T-helper 2 cell treated with Interferon-gamma antibody and Interleukin-4, amounts not matched to agents 5 μg/mL and 100 μg/mL, for 36 hours (primary cell): Measurements from ENCODE around the gene TGFB2.
A peak's percentile ranks its signal among the peaks of the same experiment; 100 is the strongest.

ENCODE experiments used
- DNase-seq: peaks from one replicate; pipeline ENCODE4 v3.0.0; 2021; ENCODE audit warnings: low spot score
- H3K27ac Mint-ChIP-seq: one replicate; pipeline ENCODE4 v1.8.0; 2021; ENCODE audit warnings: mild to moderate bottlenecking, mixed read lengths
- H3K27me3 Mint-ChIP-seq: one replicate; pipeline ENCODE4 v1.8.0; 2021; ENCODE audit warnings: low read depth, mixed read lengths
- H3K36me3 Mint-ChIP-seq: one replicate; pipeline ENCODE4 v1.8.0; 2021; ENCODE audit warnings: low read depth, mixed read lengths
- H3K4me1 Mint-ChIP-seq: one replicate; pipeline ENCODE4 v1.8.0; 2021; ENCODE audit warnings: low read depth, mixed read lengths
- H3K4me3 Mint-ChIP-seq: one replicate; pipeline ENCODE4 v1.8.0; 2022; ENCODE audit warnings: mild to moderate bottlenecking, moderate library complexity, mixed read lengths
- H3K9me3 Mint-ChIP-seq: one replicate; pipeline ENCODE4 v1.8.0; 2021; ENCODE audit warnings: mixed read lengths

Gene TGFB2

DNA sequence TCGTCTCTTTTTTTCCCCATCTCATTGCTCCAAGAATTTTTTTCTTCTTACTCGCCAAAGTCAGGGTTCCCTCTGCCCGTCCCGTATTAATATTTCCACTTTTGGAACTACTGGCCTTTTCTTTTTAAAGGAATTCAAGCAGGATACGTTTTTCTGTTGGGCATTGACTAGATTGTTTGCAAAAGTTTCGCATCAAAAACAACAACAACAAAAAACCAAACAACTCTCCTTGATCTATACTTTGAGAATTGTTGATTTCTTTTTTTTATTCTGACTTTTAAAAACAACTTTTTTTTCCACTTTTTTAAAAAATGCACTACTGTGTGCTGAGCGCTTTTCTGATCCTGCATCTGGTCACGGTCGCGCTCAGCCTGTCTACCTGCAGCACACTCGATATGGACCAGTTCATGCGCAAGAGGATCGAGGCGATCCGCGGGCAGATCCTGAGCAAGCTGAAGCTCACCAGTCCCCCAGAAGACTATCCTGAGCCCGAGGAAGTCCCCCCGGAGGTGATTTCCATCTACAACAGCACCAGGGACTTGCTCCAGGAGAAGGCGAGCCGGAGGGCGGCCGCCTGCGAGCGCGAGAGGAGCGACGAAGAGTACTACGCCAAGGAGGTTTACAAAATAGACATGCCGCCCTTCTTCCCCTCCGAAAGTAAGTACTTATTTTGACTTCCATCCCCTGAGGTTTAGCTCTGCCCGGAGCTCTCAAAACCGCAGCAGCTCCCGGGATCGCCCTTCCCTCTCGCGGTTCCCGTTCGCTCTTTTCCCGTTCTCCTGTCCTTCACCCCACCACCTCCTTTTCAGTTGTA is 1.5 kb downstream of the TGFB2 start:
- H3K9me3 Mint-ChIP-seq, result no peaks in the 10 kb centered on the region
- H3K4me3 Mint-ChIP-seq, result no peak overlapping the region
- no peaks in the 10 kb centered on the region for H3K36me3 Mint-ChIP-seq
- peaks cover 58% of the 10 kb centered on the region for H3K27me3 Mint-ChIP-seq
- no peak overlapping the region for H3K27ac Mint-ChIP-seq
- no peak for DNase-seq
- peaks cover 20% of the 10 kb centered on the region for H3K4me1 Mint-ChIP-seq

DNA sequence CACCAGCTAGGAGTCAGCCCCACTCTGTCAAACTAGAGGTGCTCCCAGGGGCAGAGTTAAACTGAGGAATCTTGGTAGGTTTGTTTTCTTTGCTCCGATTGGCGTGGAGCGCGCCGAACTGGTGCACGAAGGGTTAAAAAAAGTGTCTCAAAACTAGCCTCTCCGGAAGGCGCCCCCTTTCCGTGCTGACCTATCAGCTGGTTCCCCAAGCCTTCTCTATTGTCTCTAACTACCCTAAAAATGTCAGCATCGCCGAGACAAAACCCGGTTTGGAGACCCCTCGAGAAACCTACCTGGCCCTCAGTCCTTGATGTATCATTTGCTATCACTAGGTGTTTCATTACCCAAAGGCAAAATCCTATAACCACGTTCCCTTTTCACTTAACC is 2.2 kb downstream of the TGFB2 start:
- H3K4me1 Mint-ChIP-seq, result peaks cover 21% of the 10 kb centered on the region
- H3K27me3 Mint-ChIP-seq, result peaks cover 58% of the 10 kb centered on the region
- no peaks in the 10 kb centered on the region for H3K36me3 Mint-ChIP-seq
- H3K27ac Mint-ChIP-seq, result no peak overlapping the region
- DNase-seq, result no peak
- no peaks in the 10 kb centered on the region for H3K9me3 Mint-ChIP-seq
- H3K4me3 Mint-ChIP-seq, result no peak overlapping the region

DNA sequence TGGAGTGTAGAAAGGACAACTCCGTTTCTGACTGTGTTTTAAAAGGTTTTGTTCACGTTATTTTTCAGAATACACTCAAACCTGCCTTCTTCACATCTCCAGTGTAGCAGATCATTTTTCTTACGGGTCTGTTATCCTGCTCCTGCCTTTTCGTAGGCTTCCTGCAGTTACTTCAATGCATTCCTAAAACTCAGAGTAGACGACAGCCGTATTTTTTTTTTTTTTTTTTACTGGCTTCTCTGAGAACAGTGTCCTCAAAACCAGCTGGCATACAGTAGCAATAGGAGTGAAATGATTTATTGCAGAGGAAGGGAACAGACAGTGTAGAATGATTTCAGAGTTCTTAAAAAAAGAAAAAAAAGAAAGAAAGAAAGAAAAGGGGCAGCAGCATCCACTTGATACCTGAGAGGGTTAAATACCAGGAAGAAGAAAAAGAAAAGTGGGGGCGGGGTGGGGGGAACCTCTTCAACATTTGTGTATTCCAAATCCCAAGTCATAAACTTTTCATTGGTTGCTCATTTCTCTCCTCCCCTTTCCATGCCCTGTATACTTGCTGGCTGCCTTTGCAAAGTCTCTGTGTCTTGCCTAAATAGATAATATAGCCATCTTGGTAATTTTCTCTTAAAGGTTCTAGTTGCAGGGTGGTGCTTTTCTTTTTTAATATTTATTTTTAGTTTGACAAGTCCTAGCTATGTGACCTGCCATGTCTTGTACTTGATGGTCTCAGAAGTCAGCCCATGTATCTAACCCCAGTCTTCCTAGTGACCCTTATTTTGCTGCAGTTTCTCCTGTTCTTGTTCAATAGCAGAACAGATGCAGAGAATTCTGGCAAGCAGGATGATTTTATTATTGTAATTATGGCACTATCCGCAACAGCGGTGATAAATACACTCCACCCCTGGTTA is 2.8 kb downstream of the TGFB2 start:
- H3K27ac Mint-ChIP-seq, result peak overlapping the region; percentile 11
- no peaks in the 10 kb centered on the region for H3K9me3 Mint-ChIP-seq
- peaks cover 60% of the 10 kb centered on the region for H3K27me3 Mint-ChIP-seq
- H3K4me3 Mint-ChIP-seq, result no peak overlapping the region
- DNase-seq, result no peak
- peaks cover 21% of the 10 kb centered on the region for H3K4me1 Mint-ChIP-seq
- H3K36me3 Mint-ChIP-seq, result no peaks in the 10 kb centered on the region

DNA sequence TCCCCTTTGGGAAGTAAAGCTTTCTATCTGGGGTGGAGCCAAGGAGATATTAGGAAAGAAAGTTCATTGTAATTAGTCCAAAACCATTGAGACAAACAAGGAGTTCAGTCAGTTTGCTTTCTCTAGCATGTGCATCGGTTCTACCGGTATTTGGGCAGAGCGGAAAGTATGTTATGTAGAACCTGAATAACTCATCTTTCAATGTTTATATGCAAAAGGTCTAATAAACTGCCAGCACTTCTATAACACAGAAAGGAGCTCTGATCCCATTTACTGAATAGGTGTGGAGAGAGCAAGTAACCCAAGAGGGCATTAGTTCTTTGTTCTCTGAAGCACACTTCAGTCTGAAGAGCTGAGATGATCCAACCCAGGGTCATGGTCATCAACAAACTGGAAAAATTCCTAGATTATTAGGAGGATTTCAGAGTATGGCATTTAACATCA is 3.5 kb downstream of the TGFB2 start:
- Mint-ChIP-seq H3K9me3 (no peaks in the 10 kb centered on the region), H3K27ac (no peak overlapping the region), H3K4me1 (peaks cover 21% of the 10 kb centered on the region), H3K36me3 (no peaks in the 10 kb centered on the region), H3K27me3 (peaks cover 64% of the 10 kb centered on the region), H3K4me3 (no peak overlapping the region)
- no peak for DNase-seq

DNA sequence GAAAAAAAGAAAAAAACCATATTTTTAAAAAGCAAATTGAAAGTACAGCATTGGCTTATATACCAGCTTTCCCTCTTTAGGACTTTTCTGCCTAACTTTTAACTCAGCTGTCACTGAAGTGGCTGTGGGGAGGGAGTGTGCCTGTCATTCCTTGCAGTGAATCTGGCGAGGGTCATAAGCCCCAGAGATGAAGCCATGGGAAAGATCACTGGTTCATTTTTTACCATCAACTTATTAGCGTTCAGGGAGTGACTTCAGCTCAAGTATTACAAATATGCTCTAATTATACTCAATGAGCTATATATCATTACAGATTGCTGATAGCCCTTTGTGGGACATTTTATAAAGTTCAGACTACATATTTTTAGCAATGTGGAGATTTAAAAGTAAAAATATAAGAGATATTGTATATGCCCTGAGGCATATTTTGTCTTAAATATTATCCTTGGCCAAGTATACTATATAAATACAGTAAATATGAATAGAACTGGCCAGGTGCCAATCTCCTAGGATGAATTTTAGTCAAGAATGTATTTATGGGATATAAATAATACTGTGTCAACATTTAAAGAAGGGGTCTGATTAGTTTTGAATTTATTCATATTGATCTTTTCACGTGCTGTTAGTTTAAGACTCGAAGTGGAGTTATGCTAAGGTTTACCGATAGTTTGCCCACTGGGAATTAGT is 4.4 kb downstream of the TGFB2 start:
- no peak overlapping the region for H3K4me3 Mint-ChIP-seq

DNA sequence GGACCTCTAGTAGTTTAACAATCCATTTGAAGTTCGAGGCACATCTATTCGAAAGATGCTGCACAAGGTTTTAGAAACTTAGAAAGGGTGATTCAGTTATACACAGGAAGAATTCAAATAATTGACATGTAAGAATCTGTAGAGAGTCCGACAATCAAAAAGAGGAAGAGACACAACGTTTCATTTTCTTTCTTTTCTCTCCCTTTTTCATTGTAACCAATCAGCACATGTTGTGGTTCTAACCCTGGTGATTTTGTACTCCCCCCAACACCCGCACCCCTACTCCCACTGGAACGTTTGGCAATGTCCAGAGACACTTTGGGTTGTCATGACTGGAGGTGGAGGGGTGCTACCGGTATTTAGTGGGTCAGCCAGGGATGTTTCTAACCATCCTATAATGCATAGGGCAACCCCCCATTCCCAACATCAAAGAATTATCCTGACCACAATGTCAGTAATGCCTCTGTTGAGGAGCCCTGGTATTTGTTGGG is 4.9 kb downstream of the TGFB2 start:
- Mint-ChIP-seq H3K36me3 (no peaks in the 10 kb centered on the region), H3K4me3 (no peak overlapping the region), H3K9me3 (no peaks in the 10 kb centered on the region), H3K27ac (no peak overlapping the region), H3K27me3 (peaks cover 68% of the 10 kb centered on the region), H3K4me1 (peaks cover 21% of the 10 kb centered on the region)
- DNase-seq, result no peak

More for the DNA sequence above, 4.4 kb downstream of the TGFB2 start:
- no peak for DNase-seq
- H3K27me3 Mint-ChIP-seq, result peaks cover 68% of the 10 kb centered on the region
- H3K4me1 Mint-ChIP-seq, result peaks cover 21% of the 10 kb centered on the region
- H3K36me3 Mint-ChIP-seq, result no peaks in the 10 kb centered on the region
- H3K9me3 Mint-ChIP-seq, result no peaks in the 10 kb centered on the region
- no peak overlapping the region for H3K27ac Mint-ChIP-seq

DNA sequence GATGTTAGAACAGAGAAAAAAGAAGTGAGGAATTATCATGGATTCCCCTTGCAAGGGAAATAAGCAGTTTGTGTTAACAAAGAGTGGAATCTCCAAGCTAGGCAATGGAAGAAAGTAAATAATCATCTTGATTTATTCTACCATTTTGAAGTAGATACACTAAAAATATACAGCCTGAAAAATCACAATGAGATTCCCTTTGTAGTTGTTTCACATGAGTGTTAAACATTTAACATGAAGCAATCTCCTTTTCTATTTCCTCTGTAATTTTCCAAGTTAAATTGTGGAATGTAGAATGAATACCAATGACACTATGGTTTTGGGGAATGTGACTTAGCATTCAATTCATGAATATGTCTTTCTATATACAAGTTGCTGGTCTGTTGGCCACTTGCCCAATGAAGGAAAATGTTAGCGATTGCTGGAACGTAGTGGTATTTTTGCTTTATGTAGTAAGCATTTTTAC is 5.7 kb downstream of the TGFB2 start:
- no peak for DNase-seq
- Mint-ChIP-seq H3K27ac (no peak overlapping the region), H3K4me3 (no peak overlapping the region), H3K27me3 (peaks cover 68% of the 10 kb centered on the region), H3K9me3 (no peaks in the 10 kb centered on the region), H3K36me3 (no peaks in the 10 kb centered on the region), H3K4me1 (peaks cover 21% of the 10 kb centered on the region)

DNA sequence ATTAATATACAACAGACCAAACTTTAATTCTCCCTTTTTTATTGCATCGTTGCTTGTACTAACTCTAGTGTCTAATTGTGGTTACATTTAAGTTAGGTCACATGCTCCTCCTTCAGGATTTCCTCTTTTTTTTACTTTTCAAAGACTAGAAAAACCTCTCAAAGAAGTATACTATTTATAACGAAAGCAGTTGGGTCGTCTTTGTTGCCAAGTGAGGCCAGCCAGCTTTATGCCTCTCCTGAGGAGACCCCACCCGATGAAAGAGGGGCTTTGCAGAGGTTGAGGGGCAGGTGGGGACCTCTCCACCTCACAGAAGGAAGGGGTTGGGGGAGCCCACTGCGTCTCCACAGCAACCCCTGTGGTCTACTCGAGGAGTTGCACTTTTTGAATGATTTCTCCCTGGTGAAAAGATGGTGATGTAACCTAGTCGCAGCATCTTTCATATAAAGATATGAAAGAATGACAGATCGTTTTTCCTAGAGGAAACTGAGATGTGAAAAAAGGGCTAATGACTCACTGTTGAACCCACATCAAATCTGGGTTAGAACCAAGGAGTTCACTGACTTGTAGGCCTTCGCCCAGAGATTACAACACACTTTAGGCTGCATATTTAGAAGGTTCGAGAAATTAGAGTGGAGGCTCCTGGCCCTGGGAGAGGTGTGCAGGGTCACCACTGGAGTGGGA is 6.4 kb downstream of the TGFB2 start:
- Mint-ChIP-seq H3K27ac (no peak overlapping the region), H3K4me1 (peaks cover 16% of the 10 kb centered on the region), H3K4me3 (peak overlapping the region; percentile 15), H3K36me3 (no peaks in the 10 kb centered on the region), H3K9me3 (no peaks in the 10 kb centered on the region), H3K27me3 (peaks cover 61% of the 10 kb centered on the region)
- peak; percentile 10 for DNase-seq

DNA sequence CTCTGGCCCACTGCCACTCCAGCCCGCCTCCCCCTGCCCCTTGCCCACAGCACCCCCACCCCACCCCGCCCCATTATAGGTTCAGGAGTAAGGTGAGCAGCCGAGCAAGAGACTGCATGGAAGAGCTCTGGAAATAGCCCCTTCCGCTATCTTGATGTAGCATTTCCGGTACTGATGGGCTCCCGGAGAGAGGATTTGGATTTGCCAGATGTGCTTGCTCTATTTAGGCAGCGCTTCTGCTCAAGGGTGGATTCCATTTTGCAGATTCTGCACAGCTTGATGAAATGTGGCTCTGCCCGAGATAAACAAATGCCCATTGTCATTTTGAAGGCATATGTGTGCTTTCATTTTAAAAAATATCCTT is 6.9 kb downstream of the TGFB2 start:
- H3K27me3 Mint-ChIP-seq, result peaks cover 57% of the 10 kb centered on the region
- DNase-seq, result no peak
- no peak overlapping the region for H3K4me3 Mint-ChIP-seq
- no peaks in the 10 kb centered on the region for H3K9me3 Mint-ChIP-seq
- peaks cover 13% of the 10 kb centered on the region for H3K4me1 Mint-ChIP-seq
- H3K36me3 Mint-ChIP-seq, result no peaks in the 10 kb centered on the region
- H3K27ac Mint-ChIP-seq, result no peak overlapping the region

DNA sequence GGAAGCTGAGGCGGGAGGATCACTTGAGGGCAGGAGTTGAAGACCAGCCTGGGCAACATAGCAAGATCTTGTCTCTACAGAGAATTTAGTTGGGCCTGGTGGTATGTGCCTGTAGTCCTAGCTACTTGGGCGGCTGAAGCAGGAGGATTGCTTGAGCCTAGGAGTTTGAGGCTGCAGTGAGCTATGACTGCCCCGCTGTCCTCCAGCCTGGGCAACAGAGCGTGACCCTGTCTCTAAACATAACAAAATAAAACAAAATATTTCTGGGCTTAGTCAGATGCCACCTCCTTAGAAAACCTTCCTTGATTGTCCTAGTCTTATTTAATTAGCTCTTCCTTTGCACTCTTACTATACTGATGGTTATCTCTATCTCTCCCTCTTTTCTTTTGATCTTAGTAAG is 8.5 kb downstream of the TGFB2 start:
- no peak overlapping the region for H3K4me3 Mint-ChIP-seq
- H3K4me1 Mint-ChIP-seq, result peaks cover 8% of the 10 kb centered on the region
- H3K9me3 Mint-ChIP-seq, result no peaks in the 10 kb centered on the region
- DNase-seq, result no peak
- no peak overlapping the region for H3K27ac Mint-ChIP-seq
- peaks cover 42% of the 10 kb centered on the region for H3K27me3 Mint-ChIP-seq
- H3K36me3 Mint-ChIP-seq, result no peaks in the 10 kb centered on the region

DNA sequence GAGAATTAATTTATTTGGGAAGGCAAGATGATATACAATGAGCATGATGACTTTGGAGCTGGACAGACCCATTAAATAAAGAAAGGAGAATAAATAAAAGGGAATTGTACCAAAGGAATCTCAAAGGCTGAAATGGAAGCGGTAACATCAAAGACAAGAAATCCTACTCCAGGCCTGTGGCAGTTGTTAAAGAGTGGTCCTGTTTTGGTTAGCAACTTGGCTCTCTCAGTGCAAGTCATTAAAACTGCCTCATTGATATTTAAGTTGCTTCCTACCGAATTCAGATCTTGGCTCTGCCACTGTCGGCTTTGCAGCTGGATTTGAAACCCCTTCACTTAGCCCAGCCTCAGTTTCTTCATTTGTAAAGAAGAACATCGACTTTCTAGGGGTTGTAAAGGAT is 10.1 kb downstream of the TGFB2 start:
- Mint-ChIP-seq H3K4me1 (peaks cover 8% of the 10 kb centered on the region), H3K9me3 (no peaks in the 10 kb centered on the region), H3K4me3 (no peak overlapping the region), H3K27ac (no peak overlapping the region), H3K27me3 (peaks cover 29% of the 10 kb centered on the region), H3K36me3 (no peaks in the 10 kb centered on the region)
- DNase-seq, result no peak

DNA sequence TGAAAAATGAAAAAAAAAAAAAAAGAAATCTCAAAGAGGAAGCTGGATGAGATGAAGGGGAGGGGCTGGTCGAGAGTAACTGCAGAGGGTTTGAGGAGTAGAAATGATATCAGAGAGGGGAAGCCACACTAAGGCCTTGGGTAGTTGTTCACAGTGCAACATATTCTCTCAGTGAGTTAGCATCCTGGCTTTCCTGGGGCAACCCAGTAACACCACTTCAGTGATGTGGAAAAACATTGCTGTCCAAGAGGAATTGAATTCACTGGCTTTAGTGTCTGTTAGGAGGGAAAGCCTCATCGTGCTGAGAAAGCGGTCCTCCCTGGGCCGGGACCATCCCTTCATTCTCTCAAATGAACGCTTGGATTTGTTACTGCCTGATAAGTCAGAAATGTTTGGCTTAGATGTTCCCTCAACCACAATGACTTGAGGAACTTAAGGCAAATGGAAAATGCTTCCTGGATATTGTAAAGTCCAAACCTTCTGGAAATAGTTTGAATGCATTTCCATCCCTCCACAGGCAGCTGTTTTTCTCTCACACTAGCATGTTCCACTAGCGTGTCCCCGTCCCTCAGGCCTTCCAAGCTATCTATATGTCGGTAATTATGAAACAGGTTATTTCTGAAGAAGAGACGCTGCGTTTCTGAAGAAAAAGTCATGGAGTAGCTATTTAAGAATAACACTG is 12.2 kb downstream of the TGFB2 start:
- Mint-ChIP-seq H3K4me3 (no peak overlapping the region), H3K9me3 (no peaks in the 10 kb centered on the region), H3K27me3 (peaks cover 16% of the 10 kb centered on the region), H3K4me1 (no peaks in the 10 kb centered on the region), H3K27ac (no peak overlapping the region), H3K36me3 (no peaks in the 10 kb centered on the region)
- no peak for DNase-seq

DNA sequence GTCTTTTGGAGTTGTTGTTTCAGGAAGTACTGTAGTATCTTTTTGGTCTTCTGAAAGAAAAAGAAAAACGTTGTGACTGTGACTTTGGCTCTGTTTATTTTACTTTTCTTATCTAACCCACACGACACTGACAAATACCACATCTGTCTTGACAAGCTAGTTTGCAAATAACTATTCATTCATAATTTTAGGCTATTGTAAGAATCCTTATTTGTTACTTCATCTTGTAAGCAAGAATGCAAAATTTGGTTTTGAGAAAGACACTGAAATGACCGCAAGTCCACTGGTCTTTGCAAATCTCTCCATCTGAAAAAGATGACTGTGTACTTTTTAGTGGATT is 12.7 kb downstream of the TGFB2 start:
- Mint-ChIP-seq H3K27ac (no peak overlapping the region), H3K9me3 (no peaks in the 10 kb centered on the region), H3K4me3 (no peak overlapping the region), H3K27me3 (peaks cover 11% of the 10 kb centered on the region), H3K36me3 (no peaks in the 10 kb centered on the region), H3K4me1 (no peaks in the 10 kb centered on the region)
- no peak for DNase-seq
